TTC549 (cell line): Measurements from ENCODE around the gene PTPRD.

ENCODE experiments used
- FAIRE-seq: peaks from 2 replicates; lab custom pipeline; 2012; peaks lifted over from hg19 to GRCh38; lab: Jason Lieb, UNC

PTPRD gene

GRCh38 chr9:9749591-9749990, 863.2 kb downstream of the PTPRD start:
- no peak for FAIRE-seq

DNA sequence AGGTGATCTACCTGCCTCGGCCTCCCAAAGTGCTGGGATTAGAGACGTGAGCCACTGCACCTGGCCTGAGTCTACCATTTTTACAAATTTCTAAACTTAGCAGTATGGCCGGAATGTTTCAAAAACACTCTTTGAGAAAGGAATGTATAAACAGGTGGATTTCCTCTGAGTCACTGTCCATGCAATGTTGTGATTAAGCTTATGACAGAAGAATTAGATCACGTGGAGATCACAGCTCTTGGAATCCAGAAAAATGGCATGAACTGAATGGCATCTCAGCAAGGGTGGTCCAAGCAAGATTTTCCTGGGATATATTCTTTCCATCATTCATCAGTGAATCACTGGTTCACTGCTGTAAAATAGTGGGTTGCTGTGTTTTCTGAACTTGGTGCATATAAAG, 865.0 kb downstream of the PTPRD start:
- FAIRE-seq = no peak

DNA sequence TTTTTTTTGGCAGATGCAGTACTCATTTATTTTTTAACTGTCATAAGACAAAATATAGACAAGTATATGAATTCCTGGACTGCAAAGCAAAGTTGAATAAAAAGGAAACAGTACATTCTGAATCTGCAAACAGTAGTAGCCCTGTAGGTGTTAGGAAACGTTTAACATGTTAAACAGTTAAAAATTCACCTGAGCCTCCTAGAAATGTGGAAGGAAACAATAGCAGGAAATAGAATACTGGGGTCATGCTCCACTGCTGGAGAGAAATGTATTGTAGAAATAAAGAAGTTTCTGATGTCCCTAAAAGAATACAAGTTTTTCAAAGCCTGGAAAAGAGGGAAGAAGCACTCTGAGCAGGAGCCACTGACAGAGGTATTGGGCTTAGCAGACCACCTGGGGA, 866.0 kb downstream of the PTPRD start:
- no peak for FAIRE-seq

- FAIRE-seq = no peak
Observed at GRCh38 chr9:9743822-9744221, 869.0 kb downstream of the PTPRD start.

DNA sequence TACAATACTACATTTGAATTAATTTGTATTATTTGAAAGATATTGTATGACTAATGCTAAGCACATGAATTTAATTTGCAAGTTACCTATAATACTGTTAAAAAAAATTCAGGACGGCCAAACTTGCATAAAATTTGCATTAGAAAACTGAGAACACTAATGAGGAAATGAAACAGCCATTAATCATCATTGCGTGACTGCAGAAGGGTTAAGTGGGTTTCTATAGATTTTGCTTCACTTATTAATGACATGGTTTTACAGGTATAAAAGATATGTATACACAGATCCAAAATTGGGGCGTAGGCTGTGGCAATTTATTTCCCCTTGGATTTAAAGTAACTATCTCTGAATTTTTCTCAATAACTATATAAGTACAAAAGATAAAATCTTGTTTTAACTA, 882.6 kb downstream of the PTPRD start:
- FAIRE-seq = no peak

DNA sequence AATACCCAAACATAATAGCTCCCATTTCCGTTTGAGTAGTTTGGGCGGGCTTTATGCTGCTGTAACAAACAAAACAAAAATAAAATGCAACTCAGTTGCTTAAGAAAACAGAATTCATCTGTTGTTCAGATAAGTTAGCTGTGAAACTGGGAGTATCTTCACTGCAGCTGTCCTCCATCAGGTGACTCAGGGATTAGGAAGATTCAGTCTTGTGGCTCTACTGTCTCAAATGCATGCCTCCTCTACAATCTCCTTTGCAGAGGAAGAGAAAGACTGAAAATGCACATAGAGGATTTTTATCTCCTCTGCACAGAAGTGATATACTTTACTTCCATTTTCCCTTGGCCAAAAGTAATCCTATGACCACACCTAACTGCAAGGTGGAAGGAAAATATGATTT, 883.7 kb downstream of the PTPRD start:
- FAIRE-seq = no peak

DNA sequence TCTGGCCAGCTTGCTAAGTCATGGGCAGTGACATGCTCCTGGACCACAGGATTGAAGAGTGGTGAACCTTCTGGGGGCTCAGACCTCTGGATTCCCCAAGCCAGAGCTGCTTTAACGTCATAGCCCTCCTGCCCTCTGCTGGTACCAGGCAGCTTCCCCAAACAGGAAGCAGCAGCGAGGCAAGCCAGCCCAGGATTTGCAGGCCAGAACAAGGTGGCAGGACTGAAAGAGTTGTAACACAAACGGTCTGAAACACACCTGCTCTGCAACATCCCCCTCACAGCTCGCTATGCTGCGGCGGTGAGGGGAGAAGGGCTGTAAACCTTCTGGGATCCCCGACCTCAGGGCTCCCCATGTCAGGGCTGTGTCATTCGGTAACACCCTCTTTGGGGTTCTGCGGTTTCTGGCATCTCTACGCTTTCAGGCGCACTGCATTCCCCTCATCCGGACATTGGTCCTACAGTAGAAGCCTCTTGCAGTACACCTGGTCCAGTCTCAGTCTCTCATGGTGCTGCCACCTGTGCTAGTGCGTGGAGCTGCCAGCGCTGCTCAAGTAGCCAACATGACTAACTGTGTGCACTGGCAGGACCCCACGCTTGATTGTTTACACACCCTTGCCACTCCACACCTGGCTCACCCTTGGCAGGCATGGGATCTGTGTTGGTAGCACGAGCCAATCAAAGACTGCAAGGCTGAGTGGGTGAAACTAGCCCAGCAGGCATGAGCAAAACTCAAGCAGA, 893.3 kb downstream of the PTPRD start:
- FAIRE-seq = no peak

- no peak for FAIRE-seq
Observed at GRCh38 chr9:9718691-9719090, 894.1 kb downstream of the PTPRD start.

DNA sequence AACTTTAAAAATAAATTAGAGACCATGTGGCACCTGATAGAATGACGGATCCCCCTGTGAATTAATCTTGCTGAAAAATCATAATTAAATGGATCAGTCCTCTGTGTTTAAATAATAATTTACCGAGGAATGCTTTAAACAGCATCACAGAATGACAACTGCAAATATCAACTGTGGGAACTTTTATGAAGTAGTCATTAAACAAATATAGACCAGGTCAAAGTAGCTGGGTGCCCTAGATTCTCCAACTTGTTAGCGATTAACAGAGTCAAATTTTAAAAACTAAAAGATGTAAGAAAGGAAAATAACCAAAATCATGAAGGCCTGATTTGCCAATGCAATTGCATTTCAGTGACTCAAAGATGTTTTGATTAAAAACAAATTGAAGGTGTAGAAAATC, 933.4 kb downstream of the PTPRD start:
- no peak for FAIRE-seq

GRCh38 chr9:9674461-9674860, 938.3 kb downstream of the PTPRD start:
- FAIRE-seq = no peak

DNA sequence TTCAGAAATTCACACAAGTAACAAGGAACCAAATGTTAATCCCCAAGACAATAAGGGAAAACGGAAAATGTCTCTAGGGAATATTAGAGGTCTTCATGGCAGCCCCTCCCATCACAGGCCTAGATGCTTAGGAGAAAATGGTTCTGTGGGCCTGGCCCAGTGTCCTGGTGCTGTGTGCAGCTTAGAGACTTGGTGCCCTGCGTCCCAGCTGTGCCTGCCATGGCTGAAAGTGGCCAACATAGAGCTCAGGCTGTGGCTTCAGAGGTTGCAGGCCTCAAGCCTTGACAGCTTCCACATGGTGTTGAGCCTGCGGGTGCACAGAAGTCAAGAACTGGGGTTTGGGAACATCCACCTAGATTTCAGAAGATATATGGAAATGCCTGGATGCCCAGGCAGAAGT, 942.3 kb downstream of the PTPRD start:
- FAIRE-seq = no peak

DNA sequence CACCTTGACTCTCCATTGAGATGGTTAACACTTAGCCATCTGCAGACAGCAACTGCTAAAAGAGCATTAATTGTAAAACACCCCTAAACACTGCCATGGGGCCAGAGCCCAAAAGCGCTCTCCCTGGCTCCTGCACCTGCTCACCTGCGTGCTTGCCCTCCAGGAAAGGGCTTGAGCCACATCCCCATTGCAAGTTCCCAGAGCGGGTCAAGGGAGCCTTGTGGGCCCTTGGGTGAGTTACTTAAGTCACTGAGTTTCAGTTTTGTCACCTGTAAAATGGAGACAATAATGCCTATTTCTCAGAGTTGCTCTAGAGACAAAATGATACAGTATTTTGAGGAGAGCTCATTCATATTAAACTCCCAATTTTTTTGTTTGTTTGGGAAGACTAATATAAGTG, 967.8 kb downstream of the PTPRD start:
- FAIRE-seq = no peak

DNA sequence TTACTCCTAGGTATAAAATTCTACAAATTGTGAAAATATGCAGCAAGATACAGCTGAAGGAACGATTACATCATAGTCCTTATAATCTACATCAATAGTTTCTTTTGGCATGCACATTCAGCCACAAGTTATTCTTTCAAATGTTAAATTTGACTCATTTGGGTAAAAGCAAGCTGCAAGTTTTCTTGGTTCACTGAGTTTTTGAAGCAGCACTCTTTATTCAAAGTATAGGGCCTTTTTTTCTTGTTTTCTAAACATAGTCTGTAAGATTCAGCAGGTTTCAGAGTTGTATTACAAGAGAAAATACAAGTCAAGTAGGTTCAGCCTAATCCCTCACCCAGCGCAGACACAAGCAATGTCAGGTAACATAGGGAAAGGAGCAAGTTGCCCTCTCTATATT, 981.5 kb downstream of the PTPRD start:
- FAIRE-seq = no peak

- no peak for FAIRE-seq
Observed at GRCh38 chr9:9625248-9625647, 987.6 kb downstream of the PTPRD start.

DNA sequence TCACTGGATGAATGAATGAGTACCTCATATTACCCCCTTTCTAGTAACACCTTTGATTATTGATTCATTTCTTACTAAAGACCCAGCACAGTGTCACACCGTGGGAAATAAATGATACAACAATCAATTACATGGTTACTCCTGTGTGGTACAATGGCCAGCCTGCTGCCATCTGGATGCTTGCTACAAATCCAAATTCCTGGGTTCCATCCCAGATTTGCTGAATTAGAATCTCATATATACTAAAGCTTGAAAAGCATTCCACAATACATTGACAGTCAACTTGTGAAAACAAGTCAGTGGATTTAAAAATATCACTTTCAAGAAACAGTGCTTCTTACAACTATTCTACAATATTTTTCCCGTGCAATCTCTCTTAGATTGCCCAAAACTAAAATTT, 989.3 kb downstream of the PTPRD start:
- no peak for FAIRE-seq

- no peak for FAIRE-seq
Observed at GRCh38 chr9:9621355-9621940, 991.4 kb downstream of the PTPRD start.

DNA sequence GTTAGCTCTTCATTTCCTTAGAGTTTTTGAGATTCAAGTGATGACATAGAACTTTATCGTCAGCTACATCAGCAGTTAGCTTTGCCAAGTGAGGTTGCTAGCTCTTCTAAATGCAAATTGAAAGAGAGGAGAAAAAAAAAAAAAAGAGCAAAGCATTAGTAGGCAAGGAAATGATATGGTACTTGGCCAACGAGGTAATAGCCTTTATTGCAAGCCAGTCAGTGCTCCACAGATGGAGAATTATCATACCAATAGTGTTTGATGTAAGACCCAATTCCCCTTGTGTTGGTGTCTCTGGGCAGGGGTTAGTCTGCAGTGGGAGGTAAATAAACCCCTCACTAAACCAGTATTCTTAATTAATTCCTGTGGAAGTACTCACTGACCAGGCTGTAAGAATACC, 992.1 kb downstream of the PTPRD start:
- FAIRE-seq = no peak

DNA sequence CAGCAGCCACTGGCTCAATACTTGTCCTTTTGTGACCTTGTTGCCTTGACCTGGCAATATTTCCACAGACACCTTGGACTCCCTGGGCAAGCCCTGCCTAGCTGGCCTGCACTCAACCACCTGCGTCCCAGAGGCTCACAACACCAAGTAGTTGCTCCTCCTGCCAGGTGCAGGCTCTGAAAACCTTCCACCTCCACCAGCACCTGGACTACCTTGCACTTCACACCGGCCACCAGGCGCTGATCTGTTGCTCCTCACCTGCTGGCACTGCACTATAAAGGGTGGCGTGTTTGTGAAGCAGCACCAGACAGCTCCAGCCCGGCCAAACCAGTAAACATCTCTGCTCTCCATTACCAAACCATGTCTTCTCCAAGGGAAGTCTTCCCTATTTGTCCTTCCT, 997.7 kb downstream of the PTPRD start:
- no peak for FAIRE-seq

DNA sequence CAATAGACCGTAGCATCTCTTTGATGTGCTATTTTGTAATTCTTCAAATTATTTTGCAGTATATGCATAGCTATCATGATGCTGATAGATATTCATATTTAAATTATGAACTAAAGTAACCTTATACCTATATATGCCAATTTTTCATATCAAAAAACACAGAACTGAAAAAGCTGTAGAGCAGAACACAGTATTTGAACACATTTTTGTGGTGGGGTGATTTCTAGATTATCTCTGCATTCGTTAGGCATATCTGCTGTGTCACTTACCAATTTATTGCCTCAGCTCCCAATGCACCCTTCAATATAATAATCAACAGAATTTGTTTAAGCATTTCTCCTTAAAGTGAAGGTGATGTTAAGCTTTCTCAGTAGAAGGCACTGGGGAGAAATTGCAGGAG, 998.2 kb downstream of the PTPRD start:
- no peak for FAIRE-seq

DNA sequence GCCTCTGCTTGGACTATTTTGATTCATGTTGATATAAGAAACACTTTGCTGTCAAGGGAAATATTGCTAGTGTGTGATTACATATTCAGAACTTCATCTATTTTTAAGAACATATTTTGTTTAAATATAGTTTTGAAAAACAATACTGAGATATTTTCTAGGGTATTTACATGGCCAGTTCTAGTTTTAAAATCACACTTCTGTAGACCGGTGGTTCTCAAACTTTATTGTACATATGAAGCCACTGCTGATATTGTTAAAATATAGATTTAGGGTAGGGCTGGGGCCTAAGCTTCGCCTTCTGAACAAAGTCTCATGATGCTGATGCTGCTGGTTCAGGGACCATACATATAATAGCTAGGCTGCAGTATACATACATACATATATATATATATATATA, 1000.0 kb downstream of the PTPRD start:
- no peak for FAIRE-seq

DNA sequence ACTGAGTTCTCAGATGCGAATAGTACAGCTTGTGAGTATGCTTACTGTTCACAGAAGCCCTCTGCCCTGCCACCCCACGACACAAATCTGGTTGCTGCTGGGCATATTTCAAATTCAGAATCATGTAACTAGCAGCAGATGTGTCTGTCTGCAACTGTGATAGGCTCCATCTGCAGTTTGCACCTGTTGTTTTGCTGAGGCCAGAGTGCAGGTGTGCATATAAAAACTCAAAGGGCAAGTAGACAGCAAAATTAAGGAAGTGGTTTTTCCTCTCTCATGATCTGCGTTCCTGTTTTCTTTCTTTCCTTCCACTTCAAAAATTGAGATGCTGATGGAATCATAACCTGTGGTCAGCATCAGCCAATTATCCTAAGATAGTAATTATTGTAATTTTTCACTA, 1000.5 kb downstream of the PTPRD start:
- FAIRE-seq = no peak

DNA sequence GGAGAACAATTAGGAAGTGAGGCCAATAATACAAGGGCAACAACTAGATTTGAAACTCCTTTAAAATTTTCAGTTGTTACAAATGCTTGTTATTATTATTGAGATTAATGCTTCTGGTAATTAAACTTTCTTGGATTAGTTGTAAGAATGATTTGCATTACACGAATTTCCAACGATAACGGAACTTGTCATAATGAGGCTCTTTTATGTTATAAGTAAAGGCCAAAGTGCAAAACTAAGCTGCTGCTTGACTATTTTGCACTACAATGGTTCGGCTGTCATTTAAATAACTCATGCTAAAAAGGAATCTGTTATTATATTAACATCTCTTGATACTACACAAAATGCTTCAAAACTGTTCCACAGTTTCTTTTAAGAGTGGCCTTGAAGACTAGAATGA, 1007.1 kb downstream of the PTPRD start:
- FAIRE-seq = no peak

- no peak for FAIRE-seq
Observed at GRCh38 chr9:9603345-9603744, 1009.5 kb downstream of the PTPRD start.

GRCh38 chr9:9598723-9599122, 1014.1 kb downstream of the PTPRD start:
- no peak for FAIRE-seq

DNA sequence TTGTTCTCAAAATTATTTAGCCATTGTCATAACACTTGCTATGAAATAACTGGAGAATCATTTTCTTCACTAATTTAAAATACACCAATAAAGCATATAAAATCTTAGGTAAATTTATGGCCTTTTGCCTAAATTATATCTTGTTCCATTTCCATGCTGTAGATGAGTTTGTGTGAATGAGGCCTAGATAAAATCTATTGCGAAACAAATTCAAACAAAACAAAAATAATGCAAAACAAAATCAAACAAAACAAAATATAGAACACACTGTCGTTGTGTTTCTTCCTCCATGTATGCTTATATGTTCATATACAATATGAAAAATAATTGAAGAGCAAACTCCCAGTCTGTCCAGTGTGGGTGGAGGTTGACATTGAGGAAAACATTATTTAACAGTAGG, 1020.7 kb downstream of the PTPRD start:
- no peak for FAIRE-seq
